DND-41 (cell line): ENCODE data around the gene FBXW2.

Source experiments
- CTCF ChIP-seq: IDR thresholded peaks from 2 replicates; pipeline ENCODE4 v1.5.1; 2012; ENCODE audit warnings: borderline replicate concordance, low read length, moderate library complexity, mild to moderate bottlenecking; ENCODE audit not compliant: poor library complexity, severe bottlenecking; ENCODE audit errors: extremely low read depth
- EZH2 ChIP-seq: IDR thresholded peaks from 3 replicates; pipeline ENCODE4 v1.6.1; 2012; ENCODE audit warnings: borderline replicate concordance, low read depth, mild to moderate bottlenecking, moderate library complexity, low read length, inconsistent platforms; ENCODE audit not compliant: severe bottlenecking

GRCh38 chr9:120780367-120780766 is 12.8 kb downstream of the FBXW2 start:
- TF ChIP-seq CTCF (no peak), EZH2 (no peak)
